Measurements from ENCODE around the gene AMIGO1.

AMIGO1 gene

GRCh38 chr1:109532365-109533136, 23.0 kb upstream of the AMIGO1 start:
- DNase-seq (ENCODE audit: low read depth), result peak; percentile 41

GRCh38 chr1:109531826-109532364, 22.4 kb upstream of the AMIGO1 start:
- DNase-seq (ENCODE audit: low read depth), result peak; percentile 9

DNA sequence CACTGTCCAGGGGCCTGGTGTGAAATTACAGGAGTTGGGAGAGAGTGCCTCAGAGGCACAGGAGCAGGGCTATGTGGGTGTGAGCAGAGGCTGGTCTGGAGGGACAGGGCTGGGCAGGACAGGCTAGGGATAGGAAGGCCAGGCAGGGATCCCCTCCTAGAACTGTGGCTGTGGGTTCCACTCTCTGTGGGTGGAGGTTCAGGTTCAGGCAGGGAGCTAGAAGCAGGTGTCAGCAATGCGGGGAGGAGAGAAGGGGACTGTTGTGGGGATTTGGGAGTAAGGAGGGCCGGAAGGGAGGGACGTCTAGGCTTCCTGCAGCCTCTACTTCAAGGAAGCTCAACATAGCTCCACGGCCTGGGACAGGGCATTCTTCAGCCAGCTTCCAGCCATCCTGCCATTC, 21.9 kb upstream of the AMIGO1 start:
- DNase-seq (ENCODE audit: low read depth), result no peak

GRCh38 chr1:109530457-109531087, 21.0 kb upstream of the AMIGO1 start:
- DNase-seq (ENCODE audit: low read depth), result no peak

DNA sequence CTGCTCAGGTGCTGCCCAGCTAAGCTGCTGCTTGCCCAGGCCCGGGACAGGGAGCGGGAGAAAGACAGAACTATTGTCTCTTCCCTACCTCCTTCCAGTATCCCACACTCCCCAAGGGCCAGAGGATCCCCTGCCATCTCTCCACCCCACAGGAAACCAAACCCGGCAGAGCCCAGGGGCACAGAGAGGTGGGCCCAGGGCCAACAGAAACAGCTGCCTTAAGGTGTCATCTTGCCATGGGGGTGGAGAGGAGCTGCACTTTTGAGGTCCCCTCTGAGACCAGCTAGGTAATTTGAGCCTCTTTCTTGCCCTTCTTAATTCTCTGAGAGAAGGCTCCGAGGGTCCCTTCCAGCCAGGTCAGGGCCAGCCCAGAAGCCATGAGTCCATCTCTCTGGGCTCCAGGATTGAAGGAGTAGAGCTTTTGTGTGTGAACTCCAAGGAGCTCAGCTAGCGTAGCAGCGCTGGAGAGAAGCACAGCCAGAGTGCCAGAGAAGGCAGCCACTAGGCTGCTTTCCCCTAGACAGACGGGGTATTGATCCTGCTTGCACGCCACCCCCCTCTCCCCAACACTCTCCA, 20.4 kb upstream of the AMIGO1 start:
- no peak for DNase-seq (ENCODE audit: low read depth)

DNA sequence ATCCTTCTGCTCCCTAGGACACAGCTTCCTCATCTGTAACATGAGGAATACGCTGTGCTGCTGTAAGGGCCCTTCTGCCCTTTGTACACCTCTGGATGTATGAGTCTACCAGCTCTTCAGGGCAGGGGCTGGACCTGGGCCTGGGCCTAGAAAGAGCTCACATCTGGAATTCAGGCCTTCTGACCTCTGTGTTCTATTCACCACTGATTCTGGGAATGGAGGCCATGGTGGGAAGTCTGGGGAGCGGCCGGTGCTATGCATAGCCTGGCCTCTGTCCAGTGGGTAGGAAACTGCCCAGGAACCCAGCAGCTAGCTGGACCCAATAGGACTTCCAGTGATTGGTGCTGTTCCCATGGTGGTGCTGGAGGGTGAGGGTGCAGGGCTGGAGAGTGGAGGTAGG, 19.2 kb upstream of the AMIGO1 start:
- no peak for DNase-seq (ENCODE audit: low read depth)

DNA sequence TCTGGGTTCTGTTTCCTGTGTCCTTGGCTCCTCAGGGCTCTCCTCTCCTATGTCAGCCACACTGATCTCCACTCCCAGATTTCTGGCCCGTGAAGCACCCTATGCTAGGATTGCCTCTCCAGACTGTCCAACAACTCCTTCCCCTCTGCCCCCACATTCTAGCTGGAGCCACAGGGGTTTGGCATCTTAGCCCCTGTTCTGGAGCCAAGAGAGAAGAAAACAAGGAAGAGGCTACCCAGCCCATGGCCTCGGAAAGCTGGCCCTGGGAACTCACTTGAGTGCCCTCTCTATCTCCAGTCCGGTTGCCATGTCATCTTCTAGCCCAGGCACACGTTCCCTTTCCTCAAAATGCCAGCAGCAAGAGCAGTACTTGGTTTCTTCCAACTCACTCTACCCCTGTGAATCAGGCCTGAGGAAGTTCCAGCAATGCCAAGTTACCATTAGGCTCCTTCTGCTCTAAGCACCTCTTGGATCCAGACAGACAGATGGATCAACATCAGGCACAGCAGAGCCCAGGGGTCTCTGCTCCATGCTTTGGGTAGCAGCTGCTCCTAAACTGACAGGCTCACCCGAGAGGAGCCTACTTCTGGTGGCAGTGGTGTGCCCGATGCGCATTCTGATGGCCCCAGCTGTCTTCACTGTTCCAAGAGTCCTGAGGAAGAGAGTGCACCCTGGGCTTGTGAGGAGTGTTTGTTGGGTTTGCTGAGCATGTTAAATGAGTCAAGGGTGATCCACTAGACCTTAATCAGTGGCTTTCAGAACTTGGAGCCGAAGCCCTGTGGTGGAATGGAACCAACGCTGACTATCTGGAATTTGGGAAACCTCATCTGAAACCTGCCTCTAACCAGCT, 18.5 kb upstream of the AMIGO1 start:
- no peak for DNase-seq (ENCODE audit: low read depth)

DNA sequence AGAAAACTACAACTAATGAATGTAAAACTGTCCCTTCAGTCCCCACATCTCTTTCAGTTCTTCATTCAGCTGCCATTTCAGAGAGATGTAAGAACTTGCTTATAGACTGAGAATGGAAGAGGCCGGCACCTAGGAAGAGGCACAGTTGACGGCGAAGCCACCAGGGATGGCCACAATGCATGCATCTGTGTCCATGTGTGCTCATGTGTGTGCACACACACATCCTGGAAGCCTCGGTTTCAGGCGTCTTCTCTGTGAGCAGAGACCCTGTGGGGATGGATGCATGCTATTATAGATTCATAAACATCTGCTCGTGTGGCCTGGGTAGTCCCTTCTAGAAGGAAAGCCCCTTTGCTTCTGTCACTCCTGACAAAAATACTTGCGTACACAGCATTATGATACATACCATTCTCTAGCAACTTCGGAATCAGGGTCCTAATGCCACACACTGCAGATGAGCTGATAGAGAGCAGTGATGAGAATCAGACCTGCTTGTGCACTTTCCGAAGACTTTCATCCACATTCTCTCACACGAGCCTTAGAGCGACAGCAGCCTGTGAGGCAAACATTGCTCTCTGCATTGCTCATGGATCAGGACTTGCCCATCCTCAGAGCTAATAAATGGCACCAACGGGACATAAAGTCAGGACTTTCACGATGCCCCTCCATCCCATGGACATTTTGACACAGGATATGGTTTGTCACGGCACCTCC, 17.7 kb upstream of the AMIGO1 start:
- DNase-seq (ENCODE audit: low read depth), result no peak

- no peak for DNase-seq (ENCODE audit: low read depth)
Measured at GRCh38 chr1:109523706-109524105, 14.2 kb upstream of the AMIGO1 start.

GRCh38 chr1:109522026-109522425, 12.5 kb upstream of the AMIGO1 start:
- no peak for DNase-seq (ENCODE audit: low read depth)

DNA sequence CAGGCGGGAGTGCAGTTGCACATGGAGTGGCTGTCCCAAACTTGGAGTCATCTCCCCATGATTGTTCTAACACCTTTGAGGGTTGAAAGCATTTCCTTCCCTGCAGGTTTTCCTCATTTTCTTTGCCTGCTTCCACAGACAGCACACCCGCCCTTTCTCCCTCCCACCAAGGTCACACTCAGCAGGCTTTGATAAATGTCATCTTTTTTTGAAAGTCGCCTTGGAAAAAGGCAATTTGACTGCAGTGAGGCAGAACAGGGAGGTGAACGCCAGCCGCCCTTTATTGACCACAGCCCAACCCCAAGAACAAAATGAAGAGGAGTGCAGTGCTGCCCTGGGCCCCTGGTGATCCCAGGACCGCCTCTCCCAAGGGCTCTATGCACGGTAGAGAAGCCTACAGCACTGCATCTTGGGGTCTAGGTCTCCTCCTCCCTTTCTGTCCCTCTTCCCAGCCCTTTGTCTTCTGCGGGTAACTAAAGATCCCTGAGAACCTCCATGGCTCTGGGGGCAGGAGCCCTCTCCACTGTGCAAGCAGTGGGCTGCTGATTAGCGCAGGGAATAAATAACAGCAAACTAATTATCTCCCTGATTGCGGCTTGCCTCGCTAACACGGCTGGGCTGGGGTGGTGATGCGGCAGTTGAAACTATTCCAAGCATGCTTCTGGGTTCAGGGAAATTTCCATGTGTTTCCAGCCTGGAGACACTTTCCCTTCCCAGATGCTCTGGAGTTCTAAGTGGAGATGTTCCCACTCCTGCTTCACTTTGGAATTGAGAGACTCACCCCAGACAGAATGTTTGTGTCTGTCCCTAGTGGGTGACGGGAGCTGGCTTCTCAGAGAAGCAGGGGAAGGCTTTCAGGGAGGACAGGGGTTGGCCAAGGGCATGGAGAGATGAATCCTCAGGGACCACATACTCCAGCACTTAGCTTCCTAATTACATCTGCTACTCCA, 11.8 kb upstream of the AMIGO1 start:
- no peak for DNase-seq (ENCODE audit: low read depth)

DNA sequence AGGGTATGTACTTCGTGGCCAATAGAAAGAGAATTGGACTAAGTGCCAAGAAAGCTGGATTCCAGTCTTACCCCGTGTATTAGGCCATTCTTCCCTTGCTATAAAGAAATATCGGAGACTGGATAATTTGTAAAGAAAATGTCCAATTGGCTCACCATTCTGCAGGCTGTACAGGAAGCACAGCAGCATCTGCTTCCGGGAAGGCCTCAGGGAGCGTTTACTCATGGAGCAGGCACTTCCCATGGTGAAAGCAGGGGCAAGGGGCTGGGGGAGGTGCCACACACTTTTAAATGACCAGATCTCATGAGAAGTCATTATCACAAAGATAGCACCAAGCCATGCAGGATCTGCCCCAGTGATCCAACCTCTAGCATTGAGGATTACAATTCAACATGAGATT, 7.8 kb upstream of the AMIGO1 start:
- no peak for DNase-seq (ENCODE audit: low read depth)

DNA sequence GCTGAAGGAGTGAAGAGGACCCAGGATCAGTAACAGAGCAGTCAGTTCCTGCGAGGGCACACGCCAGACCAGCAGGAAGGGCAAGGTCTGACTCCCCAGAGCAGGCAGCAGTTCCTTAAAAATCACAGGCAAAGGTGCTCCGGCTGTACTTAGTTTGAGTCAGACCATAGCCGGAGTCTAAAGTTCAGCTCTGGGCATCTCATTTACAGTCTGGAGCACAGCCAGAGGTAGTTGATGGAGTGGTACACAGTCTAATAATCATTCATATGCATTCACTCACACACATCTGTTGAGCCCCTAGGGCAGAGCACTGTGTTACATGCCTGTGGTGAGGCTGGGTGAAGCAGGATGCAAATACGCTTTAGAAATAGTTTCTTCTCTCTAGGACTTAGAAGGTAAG, 7.3 kb upstream of the AMIGO1 start:
- DNase-seq (ENCODE audit: low read depth), result no peak

DNA sequence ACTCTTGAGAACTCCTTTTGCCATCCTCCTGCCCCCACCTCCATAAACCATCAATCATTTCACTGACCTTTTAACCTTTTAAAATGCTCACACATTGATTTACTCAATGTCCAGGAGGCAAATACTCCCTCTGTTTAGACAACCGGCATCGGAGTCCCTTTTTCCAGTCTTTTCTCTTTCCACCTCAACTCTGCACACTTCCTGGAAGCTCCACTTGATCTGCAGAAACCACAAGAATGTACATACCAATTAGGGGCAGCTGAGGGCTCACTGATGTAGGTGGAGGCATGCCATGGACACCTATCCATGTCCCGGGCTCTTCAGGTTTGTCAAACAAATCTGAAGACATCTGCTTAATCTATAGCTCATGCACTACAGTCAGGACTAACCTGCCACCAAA, 5.3 kb upstream of the AMIGO1 start:
- DNase-seq (ENCODE audit: low read depth), result no peak

DNA sequence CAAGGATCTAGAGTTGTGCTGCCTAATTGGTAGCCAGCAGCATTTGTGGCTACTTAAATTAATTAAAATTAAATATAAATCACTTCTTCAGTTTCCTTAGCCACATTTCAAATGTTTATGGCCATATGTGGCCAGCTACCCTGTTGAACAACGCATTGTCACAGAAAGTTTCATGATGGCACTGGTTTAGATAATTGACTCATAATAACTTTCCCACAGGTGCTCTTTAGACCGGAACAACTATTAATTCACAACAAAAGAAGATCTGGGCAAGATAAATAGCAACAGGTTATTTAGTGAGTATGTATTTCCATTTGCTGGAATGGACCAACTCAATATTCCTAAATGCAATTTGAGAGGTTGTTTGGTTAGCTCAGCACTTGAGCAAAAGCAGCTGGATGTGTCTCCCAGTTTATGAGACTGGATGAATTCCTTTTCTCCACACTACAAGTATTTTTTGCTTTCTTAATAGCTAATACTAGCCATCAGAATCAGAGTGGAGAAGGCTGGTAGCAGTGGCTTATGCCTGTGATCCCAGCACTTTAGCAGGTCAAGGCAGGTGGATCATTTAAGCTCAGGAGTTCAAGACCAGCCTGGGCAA, 3.7 kb upstream of the AMIGO1 start:
- DNase-seq (ENCODE audit: low read depth), result no peak

GRCh38 chr1:109508873-109509175, 703 bp downstream of the AMIGO1 start:
- DNase-seq (ENCODE audit: low read depth), result no peak

- DNase-seq (ENCODE audit: low read depth), result no peak
Measured at GRCh38 chr1:109508001-109508872, 1.3 kb downstream of the AMIGO1 start.

GRCh38 chr1:109504974-109505373, 4.6 kb downstream of the AMIGO1 start:
- DNase-seq (ENCODE audit: low read depth), result no peak

GRCh38 chr1:109503935-109504334, 5.6 kb downstream of the AMIGO1 start:
- DNase-seq (ENCODE audit: low read depth), result no peak
